ENCODE data around the gene MICU1. TPM values are rescaled to one million over a fixed set of nuclear protein-coding genes. Genes with fewer than 3 reads are reported as not detected.

Gene MICU1
- total RNA-seq, 3 donors from 2014 or later, result 27.2 to 44.3 (median 33.9) TPM

GRCh38 chr10:72661431-72661830 lies 35.6 kb upstream of the MICU1 start:
- Histone ChIP-seq H3K9me3 (no peaks in the 10 kb centered on the region), H3K27ac (no peak overlapping the region), H3K4me3 (no peak overlapping the region), H3K27me3 (no peaks in the 10 kb centered on the region), H3K4me1 (no peaks in the 10 kb centered on the region), H3K36me3 (no peaks in the 10 kb centered on the region)
- no peak for DNase-seq (ENCODE audit: low spot score in 2 of 2)
- no peak for TF ChIP-seq POLR2AphosphoS5 (IDR thresholded peaks at IDR 0.05)
- TF ChIP-seq CTCF (IDR thresholded peaks at IDR 0.05), result no peak
- TF ChIP-seq POLR2A (IDR thresholded peaks at IDR 0.05), result no peak
- intact Hi-C loops (cut with DNase I; ENCODE audit: low total_unique reads), result no loop called here

- Histone ChIP-seq H3K27me3 (no peaks in the 10 kb centered on the region), H3K36me3 (no peaks in the 10 kb centered on the region), H3K9me3 (no peaks in the 10 kb centered on the region), H3K4me3 (no peak overlapping the region), H3K27ac (no peak overlapping the region), H3K4me1 (no peaks in the 10 kb centered on the region)
- TF ChIP-seq POLR2AphosphoS5 (IDR thresholded peaks at IDR 0.05), result no peak
- no peak for TF ChIP-seq POLR2A (IDR thresholded peaks at IDR 0.05)
- no peak for TF ChIP-seq CTCF (IDR thresholded peaks at IDR 0.05)
- no peak for DNase-seq (ENCODE audit: low spot score in 2 of 2)
- intact Hi-C loops (cut with DNase I; ENCODE audit: low total_unique reads), result no loop called here
Measured at GRCh38 chr10:72660220-72660619, 34.3 kb upstream of the MICU1 start.

GRCh38 chr10:72659694-72660093 lies 33.8 kb upstream of the MICU1 start:
- TF ChIP-seq CTCF (IDR thresholded peaks at IDR 0.05) (no peak), POLR2AphosphoS5 (IDR thresholded peaks at IDR 0.05) (no peak), POLR2A (IDR thresholded peaks at IDR 0.05) (no peak)
- H3K4me1 ChIP-seq, result no peaks in the 10 kb centered on the region
- no peaks in the 10 kb centered on the region for H3K36me3 ChIP-seq
- no peak for DNase-seq (ENCODE audit: low spot score in 2 of 2)
- no peaks in the 10 kb centered on the region for H3K27me3 ChIP-seq
- H3K9me3 ChIP-seq, result no peaks in the 10 kb centered on the region
- H3K27ac ChIP-seq, result no peak overlapping the region
- H3K4me3 ChIP-seq, result no peak overlapping the region
- intact Hi-C loops (cut with DNase I; ENCODE audit: low total_unique reads), result no loop called here

DNA sequence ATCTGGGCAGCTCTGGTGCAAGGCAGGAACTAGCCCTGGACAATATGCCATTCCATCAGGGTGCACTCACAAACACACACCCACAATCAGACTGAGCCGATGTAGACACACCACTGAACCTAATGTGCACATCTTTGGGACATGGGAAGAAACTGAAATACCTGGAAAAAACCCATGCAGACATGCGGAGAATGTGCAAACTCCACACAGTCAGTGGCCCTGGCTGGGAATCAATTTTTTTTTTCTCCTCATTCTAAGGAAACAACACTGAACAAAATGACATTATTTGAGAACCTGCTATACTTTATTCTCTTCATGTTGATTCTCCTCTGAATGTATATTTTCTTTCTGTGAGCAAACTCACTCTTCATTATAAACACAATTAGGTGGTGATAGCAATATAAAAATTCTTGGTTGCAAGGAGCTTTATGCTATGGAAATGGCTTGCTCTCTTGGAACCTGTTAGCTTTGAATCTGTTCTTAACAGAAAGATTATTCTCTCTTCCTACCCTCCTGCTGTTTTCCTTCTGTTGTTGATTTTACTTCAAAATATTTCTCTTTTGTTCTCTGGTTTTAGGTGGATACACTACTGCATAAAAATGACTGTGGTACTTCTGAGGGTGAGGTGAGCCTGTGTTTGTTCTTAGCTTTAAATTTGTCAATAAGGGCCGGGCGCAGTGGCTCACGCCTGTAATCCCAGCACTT lies 33.0 kb upstream of the MICU1 start:
- no peak for TF ChIP-seq POLR2AphosphoS5 (IDR thresholded peaks at IDR 0.05)
- no peak for TF ChIP-seq CTCF (IDR thresholded peaks at IDR 0.05)
- TF ChIP-seq POLR2A (IDR thresholded peaks at IDR 0.05), result no peak
- no peak for DNase-seq (ENCODE audit: low spot score in 2 of 2)

GRCh38 chr10:72654720-72655119 lies 28.8 kb upstream of the MICU1 start:
- H3K4me1 ChIP-seq, result no peaks in the 10 kb centered on the region
- no peak for DNase-seq (ENCODE audit: low spot score in 2 of 2)
- TF ChIP-seq CTCF (IDR thresholded peaks at IDR 0.05) (no peak), POLR2A (IDR thresholded peaks at IDR 0.05) (no peak), POLR2AphosphoS5 (IDR thresholded peaks at IDR 0.05) (no peak)

More for the DNA sequence above, 33.0 kb upstream of the MICU1 start:
- Histone ChIP-seq H3K4me3 (no peak overlapping the region), H3K9me3 (no peaks in the 10 kb centered on the region), H3K27me3 (no peaks in the 10 kb centered on the region), H3K4me1 (no peaks in the 10 kb centered on the region), H3K27ac (no peak overlapping the region), H3K36me3 (no peaks in the 10 kb centered on the region)
- intact Hi-C loops (cut with DNase I; ENCODE audit: low total_unique reads), result no loop called here

More at GRCh38 chr10:72654720-72655119, 28.8 kb upstream of the MICU1 start:
- Histone ChIP-seq H3K36me3 (no peaks in the 10 kb centered on the region), H3K9me3 (no peaks in the 10 kb centered on the region), H3K4me3 (no peak overlapping the region), H3K27me3 (no peaks in the 10 kb centered on the region), H3K27ac (no peak overlapping the region)
- intact Hi-C loops (cut with DNase I; ENCODE audit: low total_unique reads), result no loop called here
